HepG2 (cell line): ENCODE measurements around the gene CLHC1. TPM values are rescaled to one million over a fixed set of nuclear protein-coding genes. Genes with fewer than 3 reads are reported as not detected.
A peak's percentile ranks its signal among the peaks of the same experiment; 100 is the strongest.

ENCODE experiments used
- ATAC-seq: fragments of 200-7000 bp; cut with Tn5 transposase; 3 replicates; pipeline ENCODE4 v1.9.1; 2020; ENCODE audit warnings: mild to moderate bottlenecking, moderate library complexity
- BruUV-seq: library from RNA; stranded (reverse); fragments of 400-500 nt; replicated peaks from 2 replicates; lab custom pipeline; 2021; lab: Mats Ljungman, UMichigan
- CTCF ChIA-PET: fragments of 300-600 bp; formaldehyde crosslinking; extraction: SDS; loops from one replicate; lab custom pipeline; 2021; ENCODE audit warnings: low total read pairs, inconsistent platforms, low intra/inter-chr PET ratio; lab: Yijun Ruan, JAX
- POLR2A ChIA-PET: fragments of 350-600 bp; sonication (Branson Sonifier 250); formaldehyde crosslinking; loops from one replicate; lab custom pipeline; 2020; ENCODE audit warnings: antibody characterized with exemption, inconsistent platforms; lab: Yijun Ruan, JAX
- DNase-seq: peaks from one replicate; pipeline ENCODE4 v3.0.0-alpha.2; 2015; ENCODE audit warnings: low spot score
- FAIRE-seq: peaks from 3 replicates; lab custom pipeline; 2011; peaks lifted over from hg19 to GRCh38; lab: Jason Lieb, UNC
- H2AFZ ChIP-seq: one replicate; pipeline ENCODE4 v1.6.1; 2011; ENCODE audit warnings: low read length, inconsistent platforms
- H3K27ac ChIP-seq: fragments of 300-600 bp; 3 replicates; pipeline ENCODE4 v1.8.0; 2011; ENCODE audit warnings: mixed run types, mild to moderate bottlenecking, mixed read lengths, low read length, inconsistent platforms; ENCODE audit not compliant: insufficient read depth; ENCODE audit errors: extremely low read length
- H3K27me3 ChIP-seq, 2 experiments: fragments of 200-600 bp in 1 of 2; 2 replicates in 1 of 2; 3 replicates in 1 of 2; pipeline versions ENCODE4 v1.6.0 to v1.8.0; 2011; ENCODE audit warnings: low read length in 2 of 2, mild to moderate bottlenecking in 2 of 2, moderate library complexity in 2 of 2, inconsistent platforms in 1 of 2; ENCODE audit not compliant: insufficient read depth in 2 of 2, control insufficient read depth in 1 of 2
- H3K36me3 ChIP-seq, 2 experiments: fragments of 200-600 bp in 1 of 2; replicated peaks in 1 of 2; 2 replicates in 1 of 2; 3 replicates in 1 of 2; pipeline versions ENCODE4 v1.5.1 to v1.8.0; 2011; ENCODE audit warnings: low read length in 2 of 2, inconsistent platforms in 1 of 2; ENCODE audit not compliant: insufficient read depth in 2 of 2, control insufficient read depth in 1 of 2
- H3K4me1 ChIP-seq: 2 replicates; pipeline ENCODE4 v1.5.1; 2012; ENCODE audit warnings: low read length, inconsistent platforms; ENCODE audit not compliant: insufficient read depth
- H3K4me2 ChIP-seq: 2 replicates; pipeline ENCODE4 v1.6.0; 2011; ENCODE audit warnings: low read depth, low read length, inconsistent platforms
- H3K4me3 ChIP-seq, 3 experiments: fragments of 200-600 bp in 1 of 3; sonication (generic), shearing (Covaris generic) in 1 of 3; replicated peaks in 1 of 3; 2 replicates each; pipeline ENCODE4 v1.5.1; 2011 to 2016; ENCODE audit warnings: low read length in 3 of 3, inconsistent platforms in 2 of 3, low read depth in 2 of 3, mild to moderate bottlenecking in 2 of 3, control low read depth in 1 of 3, mixed read lengths in 1 of 3; ENCODE audit not compliant: insufficient read depth in 1 of 3
- H3K79me2 ChIP-seq: one replicate; pipeline ENCODE4 v1.6.1; 2011; ENCODE audit warnings: low read length, inconsistent platforms; ENCODE audit not compliant: insufficient read depth
- H3K9ac ChIP-seq: 2 replicates; pipeline ENCODE4 v1.6.0; 2011; ENCODE audit warnings: mild to moderate bottlenecking, low read depth, low read length, inconsistent platforms; ENCODE audit not compliant: insufficient read depth
- H3K9me3 ChIP-seq: 2 replicates; pipeline ENCODE4 v1.5.1; 2012; ENCODE audit warnings: mild to moderate bottlenecking, low read length
- H4K20me1 ChIP-seq: 2 replicates; pipeline ENCODE4 v1.6.0; 2011; ENCODE audit warnings: inconsistent platforms, mild to moderate bottlenecking, low read length, moderate library complexity; ENCODE audit not compliant: insufficient read depth
- ARNTL ChIP-seq: sonication (generic); formaldehyde crosslinking; IDR thresholded peaks from 2 replicates; pipeline ENCODE4 v1.4.0; 2020; ENCODE audit warnings: mild to moderate bottlenecking, missing genetic modification reagents
- CC2D1A ChIP-seq: sonication (generic); formaldehyde crosslinking; IDR thresholded peaks from 2 replicates; pipeline ENCODE4 v1.8.1; 2023; ENCODE audit warnings: mild to moderate bottlenecking, missing genetic modification reagents
- ELF3 ChIP-seq: IDR thresholded peaks from 2 replicates; pipeline ENCODE4 v1.6.1; 2016; ENCODE audit warnings: missing genetic modification reagents, missing compliant biosample characterization
- MBD4 ChIP-seq: IDR thresholded peaks from 2 replicates; pipeline ENCODE4 v1.6.1; 2012; ENCODE audit warnings: low read length, inconsistent platforms, borderline replicate concordance
- MIXL1 ChIP-seq: IDR thresholded peaks from 2 replicates; pipeline ENCODE4 v1.6.1; 2016
- RNF219 ChIP-seq: sonication (generic); formaldehyde crosslinking; IDR thresholded peaks from 2 replicates; pipeline ENCODE4 v1.5.0; 2020; ENCODE audit warnings: mild to moderate bottlenecking, missing genetic modification reagents
- RORA ChIP-seq: sonication (generic); formaldehyde crosslinking; IDR thresholded peaks from 2 replicates; pipeline ENCODE4 v1.5.0; 2020; ENCODE audit warnings: mild to moderate bottlenecking, missing genetic modification reagents, moderate library complexity
- SIX1 ChIP-seq: sonication (generic); formaldehyde crosslinking; IDR thresholded peaks from 2 replicates; pipeline ENCODE4 v1.4.0; 2020; ENCODE audit warnings: missing genetic modification reagents, borderline replicate concordance
- SIX4 ChIP-seq: sonication (generic); formaldehyde crosslinking; IDR thresholded peaks from 2 replicates; pipeline ENCODE4 v1.4.0; 2020; ENCODE audit warnings: missing genetic modification reagents
- SNAPC4 ChIP-seq: sonication (generic); formaldehyde crosslinking; IDR thresholded peaks from 2 replicates; pipeline ENCODE4 v1.4.0; 2020; ENCODE audit warnings: mild to moderate bottlenecking, missing genetic modification reagents
- TEAD2 ChIP-seq: sonication (generic); formaldehyde crosslinking; IDR thresholded peaks from 2 replicates; pipeline ENCODE4 v1.9.0; 2021; ENCODE audit warnings: missing genetic modification reagents
- ZNF224 ChIP-seq: sonication (generic); formaldehyde crosslinking; IDR thresholded peaks from 2 replicates; pipeline ENCODE4 v1.5.0; 2020; ENCODE audit warnings: mild to moderate bottlenecking, missing genetic modification reagents
- ZNF282 ChIP-seq: fragments of 450-650 bp; IDR thresholded peaks from 2 replicates; pipeline ENCODE4 v1.6.1; 2018; ENCODE audit not compliant: partially characterized antibody
- ZNF367 ChIP-seq: sonication (generic); formaldehyde crosslinking; IDR thresholded peaks from 2 replicates; pipeline ENCODE4 v1.4.0; 2020; ENCODE audit warnings: missing genetic modification reagents, borderline replicate concordance
- ZNF576 ChIP-seq: sonication (generic); formaldehyde crosslinking; IDR thresholded peaks from 2 replicates; pipeline ENCODE4 v1.4.0; 2020; ENCODE audit warnings: mild to moderate bottlenecking, missing genetic modification reagents
- ZSCAN22 ChIP-seq: sonication (generic); formaldehyde crosslinking; IDR thresholded peaks from 2 replicates; pipeline ENCODE4 v1.4.0; 2020; ENCODE audit warnings: mild to moderate bottlenecking, missing genetic modification reagents
- WGBS: methylation state at CpG from one replicate; pipeline ENCODE4 v1.1.6; 2017; ENCODE audit warnings: low lambda C conversion rate; 5-methylcytosine and 5-hydroxymethylcytosine counted together
- in situ Hi-C: cut with HindIII; loops from 2 replicates; pipeline ENCODE4 v1.10.0; 2017; ENCODE audit warnings: low pct_unique_long_range_greater_than_20kb; ENCODE audit not compliant: extremely low pct_ligation_motif_present
- intact Hi-C: fragments of 100-400 bp; cut with micrococcal nuclease; formaldehyde crosslinking; loops from one replicate; pipeline ENCODE4 v1.10.0; 2022; ENCODE audit not compliant: unreplicated experiment
- polyA plus RNA-seq, 8 experiments: library from polyadenylated mRNA; depleted of rRNA in 3 of 8; stranded (reverse) in 7 of 8; unstranded in 1 of 8; fragments of >200 nt; fragmentation: Illumina TruSeq in 4 of 8; extraction: Trizol in 4 of 8; gene quantifications; 2 replicates each; pipeline versions ENCODE4 v1.2.1 to v1.2.3, GENCODE V29; 2011 to 2016; ENCODE audit warnings: low read depth in 4 of 8, missing spikeins in 1 of 8, mixed read lengths in 1 of 8; ENCODE audit not compliant: insufficient read depth in 1 of 8
- total RNA-seq, 5 experiments: library from RNA; depleted of rRNA; stranded (reverse); fragments of >200 nt; fragmentation: Illumina TruSeq; extraction: Trizol; gene quantifications; 2 replicates each; pipeline ENCODE4 v1.2.3, GENCODE V29; 2016; ENCODE audit warnings: low read depth in 1 of 5

The CLHC1 gene
- total and polyA plus RNA-seq, 2 of the 13 experiments (the other 11 are each of a cell fraction or from before 2014, with no cell fraction given) = 9.8 to 12.6 TPM

GRCh38 chr2:55268288-55268906 lies 36.3 kb upstream of the CLHC1 start:
- H3K36me3 ChIP-seq = peaks cover 1 to 23% of the 10 kb centered on the region in 2 experiments; a peak in 3 of 5 replicates
- in situ Hi-C loops = loop anchor here (5.0 kb wide), 1 partner anchor 36 kb away; the partner anchor contains the start of genes CLHC1 and RPS27A
- no peaks in the 10 kb centered on the region for H3K9me3 ChIP-seq
- BruUV-seq = TSS peak; percentile 95
- intact Hi-C loops = loop anchor here (2.0 kb wide), 1 partner anchor 36 kb away; the partner anchor contains the start of genes CLHC1 and RPS27A
- H3K4me1 ChIP-seq = peaks cover 16% of the 10 kb centered on the region
- peak overlapping the region; percentile 91 for H3K27ac ChIP-seq
- TF ChIP-seq RNF219 (CRISPR knock-in tag) = peak; percentile 44
- 0 out of 2 replicates have a peak, but pooled peaks have one; percentile 61 for TF ChIP-seq ZNF224
- no peak for TF ChIP-seq TEAD2 (CRISPR knock-in tag)
- peak; percentile 63; the same call in 1 of the 2 replicates for TF ChIP-seq MBD4
- 0 out of 2 replicates have a peak, but pooled peaks have one; percentile 15 for TF ChIP-seq RORA
- peak; percentile 12; the same call in 1 of the 2 replicates for TF ChIP-seq ELF3 (CRISPR knock-in tag)
- TF ChIP-seq ZNF576 (CRISPR knock-in tag) = peak; percentile 55; the same call in 1 of the 2 replicates
- no peak for TF ChIP-seq ZNF282
- TF ChIP-seq ZNF367 (CRISPR knock-in tag) = no peak
- TF ChIP-seq MIXL1 (CRISPR knock-in tag) = 0 out of 2 replicates have a peak, but pooled peaks have one; percentile 2
- 0 out of 2 replicates have a peak, but pooled peaks have one; percentile 11 for TF ChIP-seq SIX4 (CRISPR knock-in tag)
- TF ChIP-seq ZSCAN22 (CRISPR knock-in tag) = 0 out of 2 replicates have a peak, but pooled peaks have one; percentile 19
- peak; percentile 21; the same call in 1 of the 2 replicates for TF ChIP-seq SIX1 (CRISPR knock-in tag)
- 0 out of 2 replicates have a peak, but pooled peaks have one; percentile 14 for TF ChIP-seq CC2D1A (CRISPR knock-in tag)
- no peak; the same call in 1 of the 2 replicates for TF ChIP-seq ARNTL (CRISPR knock-in tag)
- peak; percentile 8 for TF ChIP-seq SNAPC4 (CRISPR knock-in tag)
- H3K4me3 ChIP-seq = peak overlapping the region; percentile 73 to 81 (median 73)
- WGBS = 4% methylated on average over 13 of the region's 13 CpGs
- H4K20me1 ChIP-seq = no peaks in the 10 kb centered on the region
- H3K4me2 ChIP-seq = peak overlapping the region; percentile 87
- no peaks in the 10 kb centered on the region; a peak in 1 of 5 replicates for H3K27me3 ChIP-seq
- peaks cover 6% of the 10 kb centered on the region for H3K79me2 ChIP-seq
- H2AFZ ChIP-seq = peak overlapping the region; percentile 73
- POLR2A ChIA-PET = interaction anchor here (1.0 to 1.7 kb wide), 3 partner anchors 13 to 218 kb away, joined by 4 to 11 read pairs (median 5); partner anchors contain the start of genes CLHC1, RPS27A and RTN4
- peak; percentile 13 for ATAC-seq
- DNase-seq = peak; percentile 23
- FAIRE-seq = no peak
- peak overlapping the region; percentile 95 for H3K9ac ChIP-seq
- CTCF ChIA-PET = no interaction called here
